ENCODE data around the gene CAPN8. TPM values are rescaled to one million over a fixed set of nuclear protein-coding genes. Genes with fewer than 3 reads are reported as not detected.

Gene CAPN8
- total RNA-seq, 1 donor from 2014 or later, result not detected

GRCh38 chr1:223700942-223701637, 35.6 kb upstream of the CAPN8 start:
- Mint-ChIP-seq H3K9me3 (ENCODE audit: unreplicated experiment) (no peaks in the 10 kb centered on the region), H3K27ac (ENCODE audit: unreplicated experiment) (peak overlapping the region; percentile 100), H3K27me3 (ENCODE audit: low read depth, unreplicated experiment) (no peaks in the 10 kb centered on the region), H3K36me3 (ENCODE audit: low read depth, unreplicated experiment) (no peaks in the 10 kb centered on the region), H3K4me3 (ENCODE audit: unreplicated experiment) (peak overlapping the region; percentile 81), H3K4me1 (ENCODE audit: low read depth, unreplicated experiment) (peaks cover 59% of the 10 kb centered on the region)
- FAIRE-seq (peak; percentile 83), DNase-seq (ENCODE audit: low read depth) (peak; percentile 97)
- H3K27me3 ChIP-seq (ENCODE audit: insufficient read depth, low read length), result no peaks in the 10 kb centered on the region
- H3K9me3 ChIP-seq (ENCODE audit: insufficient read depth, low read depth, low read length), result no peaks in the 10 kb centered on the region
- peaks cover 15% of the 10 kb centered on the region for H3K79me2 ChIP-seq (ENCODE audit: insufficient read depth, low read length)
- no peak for TF ChIP-seq EZH2 (IDR thresholded peaks at IDR 0.05; ENCODE audit: insufficient read depth, low read length)
- TF ChIP-seq, protein P1, sequence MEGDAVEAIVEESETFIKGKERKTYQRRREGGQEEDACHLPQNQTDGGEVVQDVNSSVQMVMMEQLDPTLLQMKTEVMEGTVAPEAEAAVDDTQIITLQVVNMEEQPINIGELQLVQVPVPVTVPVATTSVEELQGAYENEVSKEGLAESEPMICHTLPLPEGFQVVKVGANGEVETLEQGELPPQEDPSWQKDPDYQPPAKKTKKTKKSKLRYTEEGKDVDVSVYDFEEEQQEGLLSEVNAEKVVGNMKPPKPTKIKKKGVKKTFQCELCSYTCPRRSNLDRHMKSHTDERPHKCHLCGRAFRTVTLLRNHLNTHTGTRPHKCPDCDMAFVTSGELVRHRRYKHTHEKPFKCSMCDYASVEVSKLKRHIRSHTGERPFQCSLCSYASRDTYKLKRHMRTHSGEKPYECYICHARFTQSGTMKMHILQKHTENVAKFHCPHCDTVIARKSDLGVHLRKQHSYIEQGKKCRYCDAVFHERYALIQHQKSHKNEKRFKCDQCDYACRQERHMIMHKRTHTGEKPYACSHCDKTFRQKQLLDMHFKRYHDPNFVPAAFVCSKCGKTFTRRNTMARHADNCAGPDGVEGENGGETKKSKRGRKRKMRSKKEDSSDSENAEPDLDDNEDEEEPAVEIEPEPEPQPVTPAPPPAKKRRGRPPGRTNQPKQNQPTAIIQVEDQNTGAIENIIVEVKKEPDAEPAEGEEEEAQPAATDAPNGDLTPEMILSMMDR (IDR thresholded peaks at IDR 0.05; ENCODE audit: insufficient read depth, low read depth, low read length), result no peak
- H3K36me3 ChIP-seq (ENCODE audit: insufficient read depth, low read length), result no peaks in the 10 kb centered on the region
- no peaks in the 10 kb centered on the region for H4K20me1 ChIP-seq (ENCODE audit: insufficient read depth, low read length)
- peak overlapping the region; percentile 40 for H3K4me3 ChIP-seq (ENCODE audit: insufficient read depth, low read depth, low read length)
- H2AFZ ChIP-seq (ENCODE audit: low read depth, low read length), result no peak overlapping the region
- H3K4me1 ChIP-seq (ENCODE audit: insufficient read depth, low read length), result peaks cover 58% of the 10 kb centered on the region
- H3K4me2 ChIP-seq (ENCODE audit: low read length), result peak overlapping the region; percentile 81
- peak overlapping the region; percentile 83 for H3K9ac ChIP-seq (ENCODE audit: low read length)
- peak overlapping the region; percentile 98 for H3K27ac ChIP-seq (ENCODE audit: low read depth, low read length)

DNA sequence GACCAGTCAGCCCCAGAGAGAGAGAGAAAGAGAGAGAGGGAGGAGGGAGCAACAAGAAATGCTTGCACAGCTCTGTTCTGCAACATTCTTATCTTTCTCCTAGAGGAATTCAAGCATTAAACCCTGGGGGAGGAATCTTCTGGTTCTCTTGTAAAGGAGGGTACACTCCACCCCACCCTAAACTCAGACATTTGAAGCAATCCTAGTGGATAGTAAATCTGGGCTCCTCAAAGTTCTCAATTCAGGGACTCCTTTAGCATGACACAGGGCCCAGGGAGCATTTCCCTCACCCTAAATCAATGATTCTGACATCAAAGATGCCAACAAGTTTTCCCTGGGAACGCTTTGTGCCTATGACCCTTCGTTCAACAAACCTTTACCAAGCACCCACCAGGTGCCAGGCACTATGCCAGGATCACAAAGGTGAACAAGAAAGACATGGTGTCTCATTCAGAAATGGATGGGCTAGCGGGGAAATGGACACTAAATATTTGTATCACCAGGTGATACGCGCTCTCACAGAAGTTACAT, 35.0 kb upstream of the CAPN8 start:
- peak overlapping the region; percentile 98 for H3K27ac ChIP-seq (ENCODE audit: low read depth, low read length)
- H3K4me3 Mint-ChIP-seq (ENCODE audit: unreplicated experiment), result peak overlapping the region; percentile 68
- H3K36me3 Mint-ChIP-seq (ENCODE audit: low read depth, unreplicated experiment), result no peaks in the 10 kb centered on the region
- H3K79me2 ChIP-seq (ENCODE audit: insufficient read depth, low read length), result peaks cover 15% of the 10 kb centered on the region
- H3K27me3 Mint-ChIP-seq (ENCODE audit: low read depth, unreplicated experiment), result no peaks in the 10 kb centered on the region
- DNase-seq (ENCODE audit: low read depth) (no peak), FAIRE-seq (no peak)
- peak overlapping the region; percentile 83 for H3K9ac ChIP-seq (ENCODE audit: low read length)
- no peaks in the 10 kb centered on the region for H3K36me3 ChIP-seq (ENCODE audit: insufficient read depth, low read length)
- H3K4me2 ChIP-seq (ENCODE audit: low read length), result peak overlapping the region; percentile 81
- H3K27me3 ChIP-seq (ENCODE audit: insufficient read depth, low read length), result no peaks in the 10 kb centered on the region
- no peak overlapping the region for H2AFZ ChIP-seq (ENCODE audit: low read depth, low read length)
- H3K9me3 Mint-ChIP-seq (ENCODE audit: unreplicated experiment), result no peaks in the 10 kb centered on the region
- peaks cover 57% of the 10 kb centered on the region for H3K4me1 Mint-ChIP-seq (ENCODE audit: low read depth, unreplicated experiment)
- peak overlapping the region; percentile 40 for H3K4me3 ChIP-seq (ENCODE audit: insufficient read depth, low read depth, low read length)
- H3K9me3 ChIP-seq (ENCODE audit: insufficient read depth, low read depth, low read length), result no peaks in the 10 kb centered on the region
- TF ChIP-seq, protein P1 (IDR thresholded peaks at IDR 0.05; ENCODE audit: insufficient read depth, low read depth, low read length), result no peak
- no peak for TF ChIP-seq EZH2 (IDR thresholded peaks at IDR 0.05; ENCODE audit: insufficient read depth, low read length)
- H3K27ac Mint-ChIP-seq (ENCODE audit: unreplicated experiment), result peak overlapping the region; percentile 100
- H4K20me1 ChIP-seq (ENCODE audit: insufficient read depth, low read length), result no peaks in the 10 kb centered on the region
- H3K4me1 ChIP-seq (ENCODE audit: insufficient read depth, low read length), result peaks cover 53% of the 10 kb centered on the region

- Histone ChIP-seq H3K9me3 (ENCODE audit: insufficient read depth, low read depth, low read length) (no peaks in the 10 kb centered on the region), H3K9ac (ENCODE audit: low read length) (no peak overlapping the region), H3K79me2 (ENCODE audit: insufficient read depth, low read length) (no peaks in the 10 kb centered on the region), H3K36me3 (ENCODE audit: insufficient read depth, low read length) (no peaks in the 10 kb centered on the region), H4K20me1 (ENCODE audit: insufficient read depth, low read length) (no peaks in the 10 kb centered on the region), H3K27me3 (ENCODE audit: insufficient read depth, low read length) (no peaks in the 10 kb centered on the region), H3K4me2 (ENCODE audit: low read length) (no peak overlapping the region), H3K4me3 (ENCODE audit: insufficient read depth, low read depth, low read length) (no peak overlapping the region), H2AFZ (ENCODE audit: low read depth, low read length) (no peak overlapping the region), H3K27ac (ENCODE audit: low read depth, low read length) (no peak overlapping the region), H3K4me1 (ENCODE audit: insufficient read depth, low read length) (peaks cover 17% of the 10 kb centered on the region)
- H3K27me3 Mint-ChIP-seq (ENCODE audit: low read depth, unreplicated experiment), result no peaks in the 10 kb centered on the region
- H3K27ac Mint-ChIP-seq (ENCODE audit: unreplicated experiment), result peak overlapping the region; percentile 90
- H3K9me3 Mint-ChIP-seq (ENCODE audit: unreplicated experiment), result no peaks in the 10 kb centered on the region
- DNase-seq (ENCODE audit: low read depth) (no peak), FAIRE-seq (no peak)
- H3K4me3 Mint-ChIP-seq (ENCODE audit: unreplicated experiment), result no peak overlapping the region
- peaks cover 31% of the 10 kb centered on the region for H3K4me1 Mint-ChIP-seq (ENCODE audit: low read depth, unreplicated experiment)
- H3K36me3 Mint-ChIP-seq (ENCODE audit: low read depth, unreplicated experiment), result no peaks in the 10 kb centered on the region
- no peak for TF ChIP-seq EZH2 (IDR thresholded peaks at IDR 0.05; ENCODE audit: insufficient read depth, low read length)
- TF ChIP-seq, protein P1 (IDR thresholded peaks at IDR 0.05; ENCODE audit: insufficient read depth, low read depth, low read length), result no peak
These were observed 30.4 kb upstream of the CAPN8 start for GRCh38 chr1:223695941-223696340.
